IPS-15b (cell line): ENCODE data around the gene MYLK3.

Experiments
- H3K27me3 ChIP-seq: one replicate; pipeline ENCODE4 v1.6.1; 2013; ENCODE audit warnings: low read length; ENCODE audit not compliant: control insufficient read depth, insufficient read depth
- H3K36me3 ChIP-seq: one replicate; pipeline ENCODE4 v1.6.1; 2013; ENCODE audit warnings: low read length; ENCODE audit not compliant: control insufficient read depth, insufficient read depth
- H3K4me1 ChIP-seq: one replicate; pipeline ENCODE4 v1.6.1; 2013; ENCODE audit warnings: mild to moderate bottlenecking, low read length; ENCODE audit not compliant: control insufficient read depth, insufficient read depth
- H3K4me3 ChIP-seq: one replicate; pipeline ENCODE4 v1.5.1; 2013; ENCODE audit warnings: low read depth, low read length
- H3K9ac ChIP-seq: one replicate; pipeline ENCODE4 v1.6.1; 2013; ENCODE audit warnings: low read depth, mild to moderate bottlenecking, low read length
- H3K9me3 ChIP-seq: one replicate; pipeline ENCODE4 v1.6.1; 2013; ENCODE audit warnings: mild to moderate bottlenecking, low read length; ENCODE audit not compliant: control insufficient read depth, insufficient read depth

Gene MYLK3

GRCh38 chr16:46756772-46757171, 8.6 kb upstream of the MYLK3 start:
- peaks cover 1% of the 10 kb centered on the region for H3K4me1 ChIP-seq
- H3K36me3 ChIP-seq: no peaks in the 10 kb centered on the region
- no peak overlapping the region for H3K9ac ChIP-seq
- no peaks in the 10 kb centered on the region for H3K27me3 ChIP-seq
- H3K9me3 ChIP-seq: no peaks in the 10 kb centered on the region
- H3K4me3 ChIP-seq: no peak overlapping the region

DNA sequence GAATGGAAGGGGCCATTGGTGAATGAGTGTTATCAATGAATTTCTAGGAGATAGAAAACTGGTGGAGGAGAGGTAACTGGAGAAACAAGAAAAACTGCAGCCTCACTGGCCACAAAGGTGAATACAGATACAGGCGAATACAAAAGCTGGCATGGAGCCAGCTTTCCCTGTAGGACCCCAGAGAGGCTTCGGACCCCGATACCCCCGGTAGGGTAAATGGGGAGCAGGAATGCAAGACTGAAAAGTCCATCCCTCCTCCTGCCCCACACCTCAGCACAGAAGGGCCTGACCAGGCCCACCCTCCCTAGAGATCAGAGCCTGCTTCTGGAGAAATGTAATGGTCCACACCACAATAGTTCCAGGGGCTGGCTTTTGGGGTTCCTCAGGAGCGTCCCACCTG, 4.9 kb upstream of the MYLK3 start:
- no peaks in the 10 kb centered on the region for H3K27me3 ChIP-seq

GRCh38 chr16:46751381-46751780, 3.2 kb upstream of the MYLK3 start:
- Histone ChIP-seq H3K4me3 (no peak overlapping the region), H3K27me3 (no peaks in the 10 kb centered on the region), H3K4me1 (no peaks in the 10 kb centered on the region), H3K9ac (no peak overlapping the region), H3K36me3 (no peaks in the 10 kb centered on the region), H3K9me3 (no peaks in the 10 kb centered on the region)

More for the DNA sequence above, 4.9 kb upstream of the MYLK3 start:
- Histone ChIP-seq H3K9ac (no peak overlapping the region), H3K4me1 (no peaks in the 10 kb centered on the region), H3K9me3 (no peaks in the 10 kb centered on the region), H3K36me3 (no peaks in the 10 kb centered on the region), H3K4me3 (no peak overlapping the region)

GRCh38 chr16:46748775-46749705, 896 bp upstream of the MYLK3 start:
- H3K4me1 ChIP-seq: no peaks in the 10 kb centered on the region
- H3K4me3 ChIP-seq: no peak overlapping the region
- H3K27me3 ChIP-seq: no peaks in the 10 kb centered on the region
- no peaks in the 10 kb centered on the region for H3K9me3 ChIP-seq
- H3K9ac ChIP-seq: no peak overlapping the region
- H3K36me3 ChIP-seq: no peaks in the 10 kb centered on the region

DNA sequence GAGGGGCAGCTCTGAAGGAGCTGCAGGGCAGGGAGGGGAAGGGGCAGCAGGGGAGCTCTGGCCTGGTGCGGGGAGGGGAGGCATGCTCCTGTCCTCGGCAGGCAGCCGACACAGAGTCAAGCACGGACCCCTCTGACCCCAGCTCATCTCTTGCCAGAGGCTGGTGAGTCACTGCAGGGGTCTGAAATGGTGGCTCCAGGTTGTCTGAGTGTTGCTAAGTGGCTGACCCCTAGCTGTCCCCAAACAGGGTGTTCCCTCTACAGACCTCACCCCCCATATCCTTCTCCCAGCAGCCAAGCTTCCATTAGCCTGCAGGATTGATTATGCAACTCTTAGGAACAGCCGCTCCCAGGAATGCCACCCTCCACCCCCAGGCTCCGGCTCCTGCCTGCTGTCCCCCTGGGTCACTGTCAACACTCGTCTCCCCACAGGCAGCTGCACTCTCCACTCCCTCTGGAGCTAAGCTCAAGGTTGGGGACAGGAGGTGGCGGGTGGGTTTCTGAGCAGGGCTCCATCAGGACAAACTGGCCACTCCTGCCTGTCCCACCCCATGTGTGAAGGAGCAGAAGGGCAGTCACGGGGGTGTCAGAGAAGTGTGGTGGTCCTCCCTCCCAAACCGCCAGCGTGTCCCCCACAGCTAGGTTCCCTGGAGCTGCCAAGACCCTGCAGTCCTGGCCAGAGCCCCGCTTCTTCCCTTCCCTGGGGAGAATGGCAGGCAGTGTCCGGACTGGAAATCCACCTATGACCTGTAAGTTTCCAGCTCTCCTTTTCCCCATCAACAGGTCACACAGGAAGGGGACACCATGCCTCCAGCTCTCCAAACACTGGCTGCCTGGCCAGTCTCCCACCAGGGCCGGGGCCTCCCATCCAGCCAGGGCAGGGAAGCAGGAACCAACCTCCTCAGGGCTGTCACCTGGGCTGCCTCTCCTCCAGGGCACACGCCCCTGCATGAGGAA, 1.0 kb downstream of the MYLK3 start:
- no peak overlapping the region for H3K4me3 ChIP-seq
- no peaks in the 10 kb centered on the region for H3K4me1 ChIP-seq
- H3K36me3 ChIP-seq: no peaks in the 10 kb centered on the region
- no peaks in the 10 kb centered on the region for H3K9me3 ChIP-seq
- no peaks in the 10 kb centered on the region for H3K27me3 ChIP-seq
- no peak overlapping the region for H3K9ac ChIP-seq

GRCh38 chr16:46745617-46746016, 2.5 kb downstream of the MYLK3 start:
- Histone ChIP-seq H3K4me1 (no peaks in the 10 kb centered on the region), H3K36me3 (no peaks in the 10 kb centered on the region), H3K4me3 (no peak overlapping the region), H3K9ac (no peak overlapping the region), H3K9me3 (no peaks in the 10 kb centered on the region), H3K27me3 (no peaks in the 10 kb centered on the region)

- Histone ChIP-seq H3K27me3 (no peaks in the 10 kb centered on the region), H3K9me3 (no peaks in the 10 kb centered on the region), H3K4me1 (no peaks in the 10 kb centered on the region), H3K9ac (no peak overlapping the region), H3K4me3 (no peak overlapping the region), H3K36me3 (no peaks in the 10 kb centered on the region)
These were observed 4.9 kb downstream of the MYLK3 start for GRCh38 chr16:46743232-46743719.

GRCh38 chr16:46739934-46740333, 8.2 kb downstream of the MYLK3 start:
- Histone ChIP-seq H3K36me3 (no peaks in the 10 kb centered on the region), H3K4me1 (no peaks in the 10 kb centered on the region), H3K9ac (no peak overlapping the region), H3K27me3 (no peaks in the 10 kb centered on the region), H3K4me3 (no peak overlapping the region), H3K9me3 (no peaks in the 10 kb centered on the region)

GRCh38 chr16:46737621-46738214, 10.4 kb downstream of the MYLK3 start:
- no peaks in the 10 kb centered on the region for H3K4me1 ChIP-seq
- no peaks in the 10 kb centered on the region for H3K9me3 ChIP-seq

GRCh38 chr16:46736695-46737094, 11.4 kb downstream of the MYLK3 start:
- H3K4me3 ChIP-seq: no peak overlapping the region
- no peaks in the 10 kb centered on the region for H3K9me3 ChIP-seq
- no peaks in the 10 kb centered on the region for H3K4me1 ChIP-seq
- H3K36me3 ChIP-seq: no peaks in the 10 kb centered on the region
- no peak overlapping the region for H3K9ac ChIP-seq
- no peaks in the 10 kb centered on the region for H3K27me3 ChIP-seq

More at GRCh38 chr16:46737621-46738214, 10.4 kb downstream of the MYLK3 start:
- no peak overlapping the region for H3K9ac ChIP-seq
- H3K27me3 ChIP-seq: no peaks in the 10 kb centered on the region
- H3K36me3 ChIP-seq: no peaks in the 10 kb centered on the region
- no peak overlapping the region for H3K4me3 ChIP-seq

- no peaks in the 10 kb centered on the region for H3K9me3 ChIP-seq
- H3K27me3 ChIP-seq: no peaks in the 10 kb centered on the region
- H3K36me3 ChIP-seq: no peaks in the 10 kb centered on the region
- no peak overlapping the region for H3K9ac ChIP-seq
- H3K4me3 ChIP-seq: no peak overlapping the region
- H3K4me1 ChIP-seq: no peaks in the 10 kb centered on the region
These were observed 14.8 kb downstream of the MYLK3 start for GRCh38 chr16:46733319-46733830.
